Ovary (tissue), 1 donor: ENCODE data around the gene BZW1.

Experiments used
- EP300 ChIP-seq: sonication (generic); formaldehyde crosslinking; IDR thresholded peaks from one replicate; pipeline ENCODE4 v1.6.1; 2017; ENCODE audit warnings: antibody characterized with exemption
- POLR2A ChIP-seq: fragments of 450-650 bp; IDR thresholded peaks from one replicate; pipeline ENCODE4 v1.6.1; 2017; ENCODE audit warnings: antibody characterized with exemption, mild to moderate bottlenecking, moderate library complexity

GRCh38 chr2:200772620-200773019, 39.1 kb upstream of the BZW1 start:
- TF ChIP-seq EP300 (no peak), POLR2A (no peak)
